Glutamatergic neuron (in vitro differentiated cells): ENCODE measurements around the gene ZNHIT1. TPM values are rescaled to one million over a fixed set of nuclear protein-coding genes. Genes with fewer than 3 reads are reported as not detected.

Source experiments
- DNase-seq: peaks from one replicate; pipeline ENCODE4 v3.0.0; 2022
- H3K27ac Mint-ChIP-seq: one replicate; pipeline ENCODE4 v1.8.0; 2020; ENCODE audit warnings: mild to moderate bottlenecking, mixed read lengths, inconsistent platforms; ENCODE audit not compliant: unreplicated experiment
- H3K27me3 Mint-ChIP-seq: one replicate; pipeline ENCODE4 v1.8.0; 2020; ENCODE audit warnings: mild to moderate bottlenecking, moderate library complexity, mixed read lengths, inconsistent platforms; ENCODE audit not compliant: unreplicated experiment
- H3K36me3 Mint-ChIP-seq: one replicate; pipeline ENCODE4 v1.8.0; 2020; ENCODE audit warnings: mild to moderate bottlenecking, mixed read lengths, inconsistent platforms; ENCODE audit not compliant: unreplicated experiment
- H3K4me1 Mint-ChIP-seq: one replicate; pipeline ENCODE4 v1.8.0; 2020; ENCODE audit warnings: mild to moderate bottlenecking, low read depth, mixed read lengths, inconsistent platforms; ENCODE audit not compliant: unreplicated experiment
- H3K4me3 Mint-ChIP-seq: one replicate; pipeline ENCODE4 v1.8.0; 2020; ENCODE audit warnings: mild to moderate bottlenecking, mixed read lengths, inconsistent platforms; ENCODE audit not compliant: unreplicated experiment
- H3K9me3 Mint-ChIP-seq: one replicate; pipeline ENCODE4 v1.8.0; 2020; ENCODE audit warnings: mild to moderate bottlenecking, moderate library complexity, mixed read lengths, inconsistent platforms; ENCODE audit not compliant: unreplicated experiment
- total RNA-seq: library from RNA; stranded (reverse); fragmentation: NEBNext Ultra II Directional; extraction: Animal tissue kit (Norgen Biotek cat#: 25700); gene quantifications from one replicate; pipeline ENCODE4 v1.2.1, GENCODE V29; 2021; ENCODE audit not compliant: unreplicated experiment
- TF ChIP-seq, protein P1 (sequence below): fragments of 200-600 bp; sonication (generic); IDR thresholded peaks from one replicate; pipeline ENCODE4 v1.5.0; 2021; ENCODE audit not compliant: partially characterized antibody, unreplicated experiment

The ZNHIT1 gene
- total RNA-seq, 1 donor from 2014 or later, result 60.8 TPM

DNA sequence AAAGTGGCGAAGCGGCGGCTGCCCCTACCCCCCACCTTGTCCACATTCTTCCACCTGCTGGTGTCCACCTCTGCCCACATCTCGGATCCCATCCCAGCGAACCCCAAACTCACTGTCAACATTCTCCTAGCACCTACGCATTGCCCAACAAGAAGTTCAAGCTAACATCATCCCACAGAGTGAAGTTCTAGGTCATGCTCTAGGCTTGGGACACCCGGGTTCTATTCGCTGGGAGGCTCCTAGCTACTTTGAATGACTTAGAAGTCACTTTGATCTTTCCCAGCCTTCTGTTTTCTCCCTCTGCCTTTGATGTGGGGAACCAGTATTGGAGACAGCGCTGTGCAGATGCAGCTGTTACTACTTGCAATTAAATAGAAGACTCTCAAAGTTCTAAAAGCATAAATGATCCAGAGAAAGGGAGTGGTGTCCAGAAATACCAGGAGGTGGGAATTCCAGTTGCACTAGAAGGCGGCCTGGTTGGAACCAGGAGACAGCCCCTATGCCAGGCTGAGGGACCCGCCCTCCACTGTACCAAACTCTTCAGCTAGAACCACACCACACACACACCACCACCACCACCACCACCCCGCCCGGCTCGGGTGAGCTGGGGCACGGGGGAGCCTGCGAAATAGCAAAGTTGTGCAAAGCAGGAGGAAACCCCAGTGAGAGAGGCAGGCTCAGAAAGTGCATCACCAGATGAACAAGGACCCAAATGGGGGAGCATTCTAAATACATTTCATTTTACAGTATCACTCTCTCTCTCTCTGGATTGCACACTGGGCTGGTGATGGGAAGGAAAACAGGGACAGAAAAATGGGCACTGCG is 47.1 kb upstream of the ZNHIT1 start:
- Mint-ChIP-seq H3K27ac (no peak overlapping the region), H3K4me1 (peaks cover 31% of the 10 kb centered on the region), H3K9me3 (peaks cover 13% of the 10 kb centered on the region), H3K4me3 (peak overlapping the region; percentile 71), H3K36me3 (peaks cover 6% of the 10 kb centered on the region), H3K27me3 (peaks cover 64% of the 10 kb centered on the region)
- no peak for DNase-seq
- TF ChIP-seq, protein P1, sequence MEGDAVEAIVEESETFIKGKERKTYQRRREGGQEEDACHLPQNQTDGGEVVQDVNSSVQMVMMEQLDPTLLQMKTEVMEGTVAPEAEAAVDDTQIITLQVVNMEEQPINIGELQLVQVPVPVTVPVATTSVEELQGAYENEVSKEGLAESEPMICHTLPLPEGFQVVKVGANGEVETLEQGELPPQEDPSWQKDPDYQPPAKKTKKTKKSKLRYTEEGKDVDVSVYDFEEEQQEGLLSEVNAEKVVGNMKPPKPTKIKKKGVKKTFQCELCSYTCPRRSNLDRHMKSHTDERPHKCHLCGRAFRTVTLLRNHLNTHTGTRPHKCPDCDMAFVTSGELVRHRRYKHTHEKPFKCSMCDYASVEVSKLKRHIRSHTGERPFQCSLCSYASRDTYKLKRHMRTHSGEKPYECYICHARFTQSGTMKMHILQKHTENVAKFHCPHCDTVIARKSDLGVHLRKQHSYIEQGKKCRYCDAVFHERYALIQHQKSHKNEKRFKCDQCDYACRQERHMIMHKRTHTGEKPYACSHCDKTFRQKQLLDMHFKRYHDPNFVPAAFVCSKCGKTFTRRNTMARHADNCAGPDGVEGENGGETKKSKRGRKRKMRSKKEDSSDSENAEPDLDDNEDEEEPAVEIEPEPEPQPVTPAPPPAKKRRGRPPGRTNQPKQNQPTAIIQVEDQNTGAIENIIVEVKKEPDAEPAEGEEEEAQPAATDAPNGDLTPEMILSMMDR, result no peak

DNA sequence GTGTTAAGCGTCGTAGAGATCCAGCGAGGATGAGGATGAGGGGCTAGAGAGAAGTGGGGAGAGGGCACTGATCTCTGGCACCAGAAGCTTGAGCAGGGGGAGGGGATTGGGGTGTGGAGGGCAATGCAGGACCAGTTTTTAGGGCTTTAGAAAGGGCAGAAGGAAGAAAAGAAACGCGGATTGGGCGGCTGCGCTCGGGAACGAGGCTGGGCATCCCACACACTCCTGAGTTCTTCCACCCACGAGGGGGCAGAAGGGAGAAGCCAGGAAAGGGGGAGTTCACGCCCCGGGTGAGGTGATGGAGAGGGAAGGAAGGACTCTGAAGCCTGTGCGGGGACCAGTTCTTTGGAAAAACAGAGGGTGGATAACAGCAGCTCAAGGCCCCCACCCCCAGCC is 46.5 kb upstream of the ZNHIT1 start:
- peaks cover 6% of the 10 kb centered on the region for H3K36me3 Mint-ChIP-seq
- peaks cover 13% of the 10 kb centered on the region for H3K9me3 Mint-ChIP-seq
- DNase-seq, result no peak
- no peak overlapping the region for H3K27ac Mint-ChIP-seq
- TF ChIP-seq, protein P1, result no peak
- peaks cover 27% of the 10 kb centered on the region for H3K4me1 Mint-ChIP-seq
- peak overlapping the region; percentile 71 for H3K4me3 Mint-ChIP-seq
- peaks cover 64% of the 10 kb centered on the region for H3K27me3 Mint-ChIP-seq

DNA sequence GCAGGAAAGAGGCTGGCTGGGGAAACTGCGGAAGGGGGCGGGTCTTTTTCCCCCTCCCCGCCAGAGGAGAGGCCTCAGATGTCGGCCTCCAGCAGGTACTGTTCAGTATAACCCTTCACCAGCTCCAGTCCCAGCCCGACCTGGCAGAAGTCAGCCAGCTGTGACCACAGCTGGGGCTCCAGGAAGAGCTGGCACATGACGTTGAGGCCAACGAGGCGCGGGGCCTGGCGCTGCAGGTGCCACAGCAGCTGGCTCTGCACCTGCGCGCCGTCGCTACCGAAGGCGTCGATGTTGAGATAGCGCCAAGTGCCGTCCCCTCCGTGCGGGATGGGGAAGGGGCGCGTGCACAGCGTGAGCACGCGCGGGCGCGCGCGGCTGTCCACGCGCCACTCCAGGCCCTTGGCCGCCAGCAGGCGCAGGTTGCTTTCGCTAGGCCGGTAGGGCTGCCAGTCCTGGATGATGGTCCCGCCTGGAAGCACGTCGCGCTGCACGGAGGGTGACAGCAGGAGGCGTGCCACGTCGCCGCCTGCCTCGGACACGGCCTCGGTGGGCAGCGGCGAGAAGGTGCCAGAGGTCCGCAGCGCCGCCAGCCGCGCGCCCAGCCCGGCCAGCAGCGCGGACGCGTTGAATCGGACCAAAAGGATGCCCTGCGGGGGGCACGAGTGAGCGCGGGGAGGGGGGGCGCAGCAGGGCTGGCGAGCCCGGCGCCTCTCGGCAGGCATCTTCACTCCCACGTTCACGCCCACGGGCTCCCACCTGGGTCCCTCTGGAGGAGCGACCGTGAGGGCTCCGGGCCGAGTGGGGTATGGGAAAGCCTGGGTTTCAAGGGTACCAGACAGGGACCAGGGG is 45.7 kb upstream of the ZNHIT1 start:
- H3K27ac Mint-ChIP-seq, result no peak overlapping the region
- H3K9me3 Mint-ChIP-seq, result peaks cover 13% of the 10 kb centered on the region
- H3K27me3 Mint-ChIP-seq, result peaks cover 66% of the 10 kb centered on the region
- peak overlapping the region; percentile 73 for H3K4me3 Mint-ChIP-seq
- peaks cover 24% of the 10 kb centered on the region for H3K4me1 Mint-ChIP-seq
- TF ChIP-seq, protein P1, result no peak
- DNase-seq, result no peak
- peaks cover 6% of the 10 kb centered on the region for H3K36me3 Mint-ChIP-seq

DNA sequence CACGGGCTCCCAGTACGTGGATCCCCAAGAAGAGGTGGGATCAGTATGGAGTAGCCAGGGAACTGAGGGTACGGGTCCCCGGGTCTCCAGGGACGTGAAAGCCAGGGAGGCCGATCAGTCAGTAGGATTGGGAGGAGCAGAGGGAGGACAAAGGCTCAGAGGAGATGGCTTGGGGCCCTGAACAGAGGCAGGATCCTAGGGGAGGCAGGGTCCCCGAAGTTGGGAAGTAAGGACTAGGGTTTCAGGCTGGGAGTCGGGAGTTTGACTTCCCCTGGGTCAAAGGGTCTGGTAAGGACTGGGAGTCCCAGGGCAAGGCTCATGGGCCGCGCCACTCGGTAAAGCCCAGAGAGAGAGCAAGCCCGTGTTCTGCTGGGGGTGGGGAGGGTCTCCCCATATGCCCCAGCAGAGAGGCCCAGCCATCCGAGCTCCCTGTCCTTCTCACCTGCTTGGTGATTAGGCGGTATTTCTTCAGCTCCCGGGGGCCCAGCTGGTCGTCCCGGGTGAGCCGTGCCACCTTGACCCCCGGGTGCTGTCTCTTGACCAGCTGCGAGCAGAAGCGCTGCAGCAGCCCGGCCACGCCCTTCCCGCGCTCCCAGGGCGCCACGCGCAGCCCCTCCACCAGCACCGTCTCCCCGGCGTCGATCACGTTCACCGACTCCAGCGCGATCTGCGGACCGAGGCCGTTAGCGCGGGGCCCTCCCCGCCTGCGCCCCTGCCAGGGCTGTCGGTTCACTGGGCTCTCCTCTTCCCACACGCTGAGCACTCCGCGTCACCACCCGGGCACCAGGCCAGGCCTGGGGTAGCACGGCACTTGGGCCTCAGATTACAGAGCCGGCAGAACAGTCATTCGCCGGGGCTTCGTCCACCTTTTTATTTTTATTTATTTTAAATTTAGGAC is 44.9 kb upstream of the ZNHIT1 start:
- no peak overlapping the region for H3K27ac Mint-ChIP-seq
- TF ChIP-seq, protein P1, result no peak
- H3K4me3 Mint-ChIP-seq, result peak overlapping the region; percentile 73
- peaks cover 62% of the 10 kb centered on the region for H3K27me3 Mint-ChIP-seq
- peaks cover 6% of the 10 kb centered on the region for H3K36me3 Mint-ChIP-seq
- peaks cover 16% of the 10 kb centered on the region for H3K4me1 Mint-ChIP-seq
- no peak for DNase-seq
- peaks cover 10% of the 10 kb centered on the region for H3K9me3 Mint-ChIP-seq
